IMR-90 (cell line): ENCODE results near the gene MS4A18. TPM values are rescaled to one million over a fixed set of nuclear protein-coding genes. Genes with fewer than 3 reads are reported as not detected.

Source experiments
- ATAC-seq: fragments of 200-7000 bp; cut with Tn5 transposase; 2 replicates; pipeline ENCODE4 v1.9.1; 2020; ENCODE audit warnings: low read depth, mild to moderate bottlenecking, moderate library complexity
- BruUV-seq: library from RNA; stranded (reverse); fragments of 400-500 nt; replicated peaks from 2 replicates; lab custom pipeline; 2021; lab: Mats Ljungman, UMichigan
- CTCF ChIA-PET: fragments of 300-600 bp; formaldehyde crosslinking; extraction: SDS; loops from one replicate; lab custom pipeline; 2021; ENCODE audit warnings: antibody characterized with exemption; lab: Yijun Ruan, JAX
- POLR2A ChIA-PET: fragments of 300-600 bp; sonication (Branson Sonifier 250); formaldehyde crosslinking; loops from one replicate; lab custom pipeline; 2022; ENCODE audit warnings: antibody characterized with exemption; ENCODE audit not compliant: unreplicated experiment; lab: Charles Lee
- DNase-seq: peaks from one replicate; pipeline ENCODE4 v3.0.0; 2013
- H2AFZ ChIP-seq: replicated peaks from 2 replicates; pipeline ENCODE3; 2013; ENCODE audit warnings: low read length, mild to moderate bottlenecking; ENCODE audit not compliant: poor library complexity
- H2AK5ac ChIP-seq: 2 replicates; pipeline ENCODE4 v1.6.1; 2013; ENCODE audit warnings: low read depth, low read length, inconsistent platforms
- H2AK9ac ChIP-seq: replicated peaks from 2 replicates; pipeline ENCODE3; 2013; ENCODE audit warnings: mild to moderate bottlenecking, low read depth, low read length, moderate library complexity; ENCODE audit not compliant: poor library complexity
- H2BK120ac ChIP-seq: 2 replicates; pipeline ENCODE4 v1.6.1; 2013; ENCODE audit warnings: low read depth, low read length, inconsistent platforms
- H2BK15ac ChIP-seq: 3 replicates; pipeline ENCODE4 v1.6.1; 2013; ENCODE audit warnings: low read depth, low read length, inconsistent platforms
- H2BK20ac ChIP-seq: 2 replicates; pipeline ENCODE4 v1.6.1; 2013; ENCODE audit warnings: low read depth, mild to moderate bottlenecking, inconsistent platforms, low read length, moderate library complexity
- H2BK5ac ChIP-seq: 2 replicates; pipeline ENCODE4 v1.6.1; 2013; ENCODE audit warnings: mild to moderate bottlenecking, low read depth, low read length, inconsistent platforms; ENCODE audit not compliant: poor library complexity, severe bottlenecking
- H3K14ac ChIP-seq: replicated peaks from 2 replicates; pipeline ENCODE4 v1.6.1; 2013; ENCODE audit warnings: low read depth, low read length, inconsistent platforms
- H3K18ac ChIP-seq: 2 replicates; pipeline ENCODE4 v1.6.1; 2013; ENCODE audit warnings: low read depth, low read length, control low read depth
- H3K23ac ChIP-seq: 2 replicates; pipeline ENCODE4 v1.6.1; 2013; ENCODE audit warnings: low read depth, low read length, inconsistent platforms
- H3K27ac ChIP-seq: 2 replicates; pipeline ENCODE4 v1.5.1; 2013; ENCODE audit warnings: mild to moderate bottlenecking, control low read depth, low read length; ENCODE audit not compliant: insufficient read depth
- H3K27me3 ChIP-seq: 2 replicates; pipeline ENCODE4 v1.6.1; 2013; ENCODE audit warnings: low read length; ENCODE audit not compliant: control insufficient read depth, insufficient read depth
- H3K36me3 ChIP-seq: 2 replicates; pipeline ENCODE4 v1.6.1; 2013; ENCODE audit warnings: low read length, mixed read lengths; ENCODE audit not compliant: control insufficient read depth, insufficient read depth
- H3K4ac ChIP-seq: 2 replicates; pipeline ENCODE4 v1.6.1; 2013; ENCODE audit warnings: low read depth, low read length, inconsistent platforms
- H3K4me1 ChIP-seq: 2 replicates; pipeline ENCODE4 v1.6.1; 2013; ENCODE audit warnings: low read length, mixed read lengths; ENCODE audit not compliant: control insufficient read depth, insufficient read depth
- H3K4me2 ChIP-seq: 2 replicates; pipeline ENCODE4 v1.6.1; 2013; ENCODE audit warnings: low read depth, mild to moderate bottlenecking, control low read depth, low read length, moderate library complexity
- H3K4me3 ChIP-seq: 2 replicates; pipeline ENCODE4 v1.5.1; 2013; ENCODE audit warnings: low read depth, mild to moderate bottlenecking, control low read depth, low read length, moderate library complexity; ENCODE audit not compliant: insufficient read depth
- H3K56ac ChIP-seq: 2 replicates; pipeline ENCODE4 v1.6.1; 2013; ENCODE audit warnings: low read length, inconsistent platforms; ENCODE audit not compliant: insufficient read depth; ENCODE audit errors: extremely low read depth
- H3K79me1 ChIP-seq, 2 experiments: 2 replicates each; pipeline ENCODE4 v1.6.1; 2013; ENCODE audit warnings: low read length in 2 of 2, inconsistent platforms in 1 of 2, low read depth in 1 of 2
- H3K9ac ChIP-seq: 2 replicates; pipeline ENCODE4 v1.6.1; 2013; ENCODE audit warnings: low read depth, low read length, control low read depth
- H3K9me1 ChIP-seq: 2 replicates; pipeline ENCODE4 v1.6.1; 2013; ENCODE audit warnings: low read length, inconsistent platforms; ENCODE audit not compliant: insufficient read depth
- H3K9me3 ChIP-seq: 2 replicates; pipeline ENCODE4 v1.6.1; 2013; ENCODE audit warnings: low read length; ENCODE audit not compliant: control insufficient read depth, insufficient read depth
- H4K20me1 ChIP-seq: 2 replicates; pipeline ENCODE4 v1.6.1; 2013; ENCODE audit warnings: low read length, inconsistent platforms; ENCODE audit not compliant: insufficient read depth
- H4K5ac ChIP-seq: 2 replicates; pipeline ENCODE4 v1.6.1; 2013; ENCODE audit warnings: mild to moderate bottlenecking, low read depth, low read length, control low read depth
- H4K8ac ChIP-seq, 2 experiments: 2 replicates each; pipeline ENCODE4 v1.6.1; 2013; ENCODE audit warnings: low read depth in 2 of 2, low read length in 2 of 2, control low read depth in 1 of 2, inconsistent platforms in 1 of 2
- H4K91ac ChIP-seq: 2 replicates; pipeline ENCODE4 v1.6.1; 2013; ENCODE audit warnings: low read depth, low read length, inconsistent platforms; ENCODE audit not compliant: insufficient read depth
- BHLHE40 ChIP-seq: fragments of 150-350 bp; IDR thresholded peaks from 2 replicates; pipeline ENCODE4 v1.6.1; 2016; ENCODE audit warnings: mild to moderate bottlenecking, low read depth, low read length
- CEBPB ChIP-seq: IDR thresholded peaks from 2 replicates; pipeline ENCODE4 v1.6.1; 2012; ENCODE audit warnings: low read depth, low read length, improper control_type of control experiment
- CHD1 ChIP-seq: IDR thresholded peaks from 2 replicates; pipeline ENCODE4 v1.6.1; 2012; ENCODE audit warnings: low read depth, low read length, improper control_type of control experiment
- FOS ChIP-seq: fragments of 150-350 bp; IDR thresholded peaks from 2 replicates; pipeline ENCODE4 v1.6.1; 2016; ENCODE audit warnings: low read depth, low read length
- MAFK ChIP-seq: IDR thresholded peaks from 2 replicates; pipeline ENCODE4 v1.6.1; 2012; ENCODE audit warnings: low read depth, low read length, improper control_type of control experiment
- MAZ ChIP-seq: IDR thresholded peaks from 2 replicates; pipeline ENCODE4 v1.6.1; 2012; ENCODE audit warnings: low read depth, mild to moderate bottlenecking, low read length, improper control_type of control experiment, moderate library complexity, borderline replicate concordance
- MXI1 ChIP-seq: IDR thresholded peaks from 2 replicates; pipeline ENCODE4 v1.6.1; 2012; ENCODE audit warnings: low read depth, mild to moderate bottlenecking, low read length, moderate library complexity, borderline replicate concordance
- NFE2L2 ChIP-seq: fragments of 150-350 bp; IDR thresholded peaks from 2 replicates; pipeline ENCODE4 v1.6.1; 2016; ENCODE audit warnings: low read depth, mild to moderate bottlenecking, low read length
- POLR2A ChIP-seq: IDR thresholded peaks from 2 replicates; pipeline ENCODE4 v1.6.1; 2012; ENCODE audit warnings: mild to moderate bottlenecking, low read depth, low read length
- RAD21 ChIP-seq: IDR thresholded peaks from 2 replicates; pipeline ENCODE4 v1.6.1; 2012; ENCODE audit warnings: low read length, improper control_type of control experiment
- RCOR1 ChIP-seq: IDR thresholded peaks from 2 replicates; pipeline ENCODE4 v1.6.1; 2012; ENCODE audit warnings: mild to moderate bottlenecking, low read length, improper control_type of control experiment; ENCODE audit not compliant: insufficient replicate concordance
- RFX5 ChIP-seq: IDR thresholded peaks from 2 replicates; pipeline ENCODE4 v1.8.0; 2012; ENCODE audit warnings: low read depth, mild to moderate bottlenecking, low read length, moderate library complexity
- SMC3 ChIP-seq: fragments of 150-350 bp; IDR thresholded peaks from 2 replicates; pipeline ENCODE4 v1.6.1; 2016; ENCODE audit warnings: low read depth, mild to moderate bottlenecking, antibody characterized with exemption, low read length, moderate library complexity
- WGBS, 2 experiments: methylation state at CpG; one replicate each; pipeline versions ENCODE4 v1.1.5 to v1.1.7; 2013; ENCODE audit warnings: missing lambda C conversion rate in 2 of 2; ENCODE audit not compliant: insufficient read length in 1 of 2; ENCODE audit errors: extremely low coverage in 2 of 2; 5-methylcytosine and 5-hydroxymethylcytosine counted together
- dilution Hi-C: fragments of 300-500 bp; cut with HindIII; formaldehyde crosslinking; loops from one replicate; pipeline ENCODE4 v1.14.3; 2018; ENCODE audit warnings: low sequenced_read_pairs; ENCODE audit not compliant: unreplicated experiment
- in situ Hi-C: fragments of 300-500 bp; cut with MboI; formaldehyde crosslinking; loops from 3 replicates; pipeline ENCODE4 v1.14.3; 2019; ENCODE audit warnings: low sequenced_read_pairs, inconsistent platforms, mixed read lengths
- intact Hi-C: fragments of 100-400 bp; cut with micrococcal nuclease; formaldehyde crosslinking; loops from 2 replicates; pipeline ENCODE4 v1.10.0; 2022
- polyA plus RNA-seq, 3 experiments: library from polyadenylated mRNA; depleted of rRNA; stranded (reverse); fragments of >200 nt; gene quantifications; 2 replicates each; pipeline ENCODE4 v1.2.3, GENCODE V29; 2012; ENCODE audit warnings: low replicate concordance in 1 of 3
- total RNA-seq: library from RNA; depleted of rRNA; stranded (reverse); fragments of >200 nt; gene quantifications from 2 replicates; pipeline ENCODE4 v1.2.3, GENCODE V29; 2012
- TF ChIP-seq, protein P1 (sequence below): conservative IDR thresholded peaks from 2 replicates; pipeline ENCODE4 v1.5.1; 2012; ENCODE audit warnings: mild to moderate bottlenecking, low read depth, low read length, improper control_type of control experiment
- TF ChIP-seq, protein P2 (sequence below): fragments of 150-350 bp; IDR thresholded peaks from 2 replicates; pipeline ENCODE4 v1.6.1; 2017; ENCODE audit warnings: mild to moderate bottlenecking, antibody characterized with exemption, low read length, low read depth
- TF ChIP-seq, protein P3 (sequence below): fragments of 150-350 bp; IDR thresholded peaks from 2 replicates; pipeline ENCODE4 v1.6.1; 2016; ENCODE audit warnings: low read depth, mild to moderate bottlenecking, low read length, moderate library complexity, borderline replicate concordance

Gene MS4A18
- total and polyA plus RNA-seq, 2 of the 4 experiments (the other 2 are of a cell fraction): not detected

DNA sequence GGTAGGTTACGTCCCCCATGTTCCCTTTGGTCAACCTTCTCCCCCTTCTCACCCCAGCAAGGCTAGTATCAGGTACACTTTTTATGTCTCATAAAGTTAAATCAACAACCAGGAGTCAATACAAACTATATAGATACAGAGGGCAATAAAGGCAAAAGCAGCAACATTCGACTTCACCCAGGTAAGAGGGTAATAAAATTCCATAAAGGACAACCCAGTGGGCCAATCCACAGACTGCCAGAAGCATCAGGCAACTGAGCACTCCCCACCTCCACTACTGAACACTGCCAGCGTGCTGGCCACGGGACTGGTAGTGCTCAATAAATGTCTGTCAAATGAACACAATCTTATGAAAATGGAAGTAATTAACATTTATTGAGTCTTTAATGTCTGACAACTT is 5.1 kb upstream of the MS4A18 start:
- no peak overlapping the region for H2BK15ac ChIP-seq
- H2AK5ac ChIP-seq: no peak overlapping the region
- no peaks in the 10 kb centered on the region for H3K4me1 ChIP-seq
- intact Hi-C loops (no loop called here), in situ Hi-C loops (no loop called here), dilution Hi-C loops (no loop called here)
- no peak overlapping the region for H2AFZ ChIP-seq
- TF ChIP-seq NFE2L2 (no peak), MAZ (no peak), SMC3 (no peak), RFX5 (no peak), CHD1 (no peak), POLR2A (no peak), RCOR1 (no peak), CEBPB (no peak), RAD21 (no peak), BHLHE40 (no peak), MXI1 (no peak), MAFK (no peak), FOS (no peak)
- TF ChIP-seq, protein P1, sequence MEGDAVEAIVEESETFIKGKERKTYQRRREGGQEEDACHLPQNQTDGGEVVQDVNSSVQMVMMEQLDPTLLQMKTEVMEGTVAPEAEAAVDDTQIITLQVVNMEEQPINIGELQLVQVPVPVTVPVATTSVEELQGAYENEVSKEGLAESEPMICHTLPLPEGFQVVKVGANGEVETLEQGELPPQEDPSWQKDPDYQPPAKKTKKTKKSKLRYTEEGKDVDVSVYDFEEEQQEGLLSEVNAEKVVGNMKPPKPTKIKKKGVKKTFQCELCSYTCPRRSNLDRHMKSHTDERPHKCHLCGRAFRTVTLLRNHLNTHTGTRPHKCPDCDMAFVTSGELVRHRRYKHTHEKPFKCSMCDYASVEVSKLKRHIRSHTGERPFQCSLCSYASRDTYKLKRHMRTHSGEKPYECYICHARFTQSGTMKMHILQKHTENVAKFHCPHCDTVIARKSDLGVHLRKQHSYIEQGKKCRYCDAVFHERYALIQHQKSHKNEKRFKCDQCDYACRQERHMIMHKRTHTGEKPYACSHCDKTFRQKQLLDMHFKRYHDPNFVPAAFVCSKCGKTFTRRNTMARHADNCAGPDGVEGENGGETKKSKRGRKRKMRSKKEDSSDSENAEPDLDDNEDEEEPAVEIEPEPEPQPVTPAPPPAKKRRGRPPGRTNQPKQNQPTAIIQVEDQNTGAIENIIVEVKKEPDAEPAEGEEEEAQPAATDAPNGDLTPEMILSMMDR: no peak
- TF ChIP-seq, protein P2, sequence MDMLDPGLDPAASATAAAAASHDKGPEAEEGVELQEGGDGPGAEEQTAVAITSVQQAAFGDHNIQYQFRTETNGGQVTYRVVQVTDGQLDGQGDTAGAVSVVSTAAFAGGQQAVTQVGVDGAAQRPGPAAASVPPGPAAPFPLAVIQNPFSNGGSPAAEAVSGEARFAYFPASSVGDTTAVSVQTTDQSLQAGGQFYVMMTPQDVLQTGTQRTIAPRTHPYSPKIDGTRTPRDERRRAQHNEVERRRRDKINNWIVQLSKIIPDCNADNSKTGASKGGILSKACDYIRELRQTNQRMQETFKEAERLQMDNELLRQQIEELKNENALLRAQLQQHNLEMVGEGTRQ: no peak
- TF ChIP-seq, protein P3, sequence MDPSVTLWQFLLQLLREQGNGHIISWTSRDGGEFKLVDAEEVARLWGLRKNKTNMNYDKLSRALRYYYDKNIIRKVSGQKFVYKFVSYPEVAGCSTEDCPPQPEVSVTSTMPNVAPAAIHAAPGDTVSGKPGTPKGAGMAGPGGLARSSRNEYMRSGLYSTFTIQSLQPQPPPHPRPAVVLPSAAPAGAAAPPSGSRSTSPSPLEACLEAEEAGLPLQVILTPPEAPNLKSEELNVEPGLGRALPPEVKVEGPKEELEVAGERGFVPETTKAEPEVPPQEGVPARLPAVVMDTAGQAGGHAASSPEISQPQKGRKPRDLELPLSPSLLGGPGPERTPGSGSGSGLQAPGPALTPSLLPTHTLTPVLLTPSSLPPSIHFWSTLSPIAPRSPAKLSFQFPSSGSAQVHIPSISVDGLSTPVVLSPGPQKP: no peak
- H4K5ac ChIP-seq: no peak overlapping the region
- no peak overlapping the region for H2BK5ac ChIP-seq
- H3K18ac ChIP-seq: no peak overlapping the region
- H3K27ac ChIP-seq: no peak overlapping the region
- H4K91ac ChIP-seq: no peak overlapping the region
- no peak overlapping the region for H3K4ac ChIP-seq
- ChIA-PET CTCF (no interaction called here), POLR2A (no interaction called here)
- H3K4me2 ChIP-seq: no peak overlapping the region
- H3K79me1 ChIP-seq: no peaks in the 10 kb centered on the region
- no peak overlapping the region for H4K8ac ChIP-seq
- H3K36me3 ChIP-seq: no peaks in the 10 kb centered on the region
- H4K20me1 ChIP-seq: no peaks in the 10 kb centered on the region
- H2BK20ac ChIP-seq: no peak overlapping the region
- no peaks in the 10 kb centered on the region for H3K9me3 ChIP-seq
- H3K27me3 ChIP-seq: no peaks in the 10 kb centered on the region
- BruUV-seq: no TSS peak
- no peak overlapping the region for H3K14ac ChIP-seq
- ATAC-seq (no peak), DNase-seq (no peak)
- H3K56ac ChIP-seq: no peak overlapping the region
- H2BK120ac ChIP-seq: no peak overlapping the region
- no peaks in the 10 kb centered on the region for H3K9me1 ChIP-seq
- no peak overlapping the region for H3K9ac ChIP-seq
- no CpG with 5 or more reads among the region's 4 CpGs for WGBS, 2 experiments
- no peak overlapping the region for H3K4me3 ChIP-seq
- no peak overlapping the region for H3K23ac ChIP-seq
- no peak overlapping the region for H2AK9ac ChIP-seq
